Fibroblast of skin of left quadriceps (primary cell): ENCODE measurements around the gene GCNA.

Experiments used
- DNase-seq, 2 experiments: peaks; one replicate each; pipeline ENCODE4 v3.0.0-alpha.2; 2013; ENCODE audit warnings: low read depth in 2 of 2

The GCNA gene, protein sequence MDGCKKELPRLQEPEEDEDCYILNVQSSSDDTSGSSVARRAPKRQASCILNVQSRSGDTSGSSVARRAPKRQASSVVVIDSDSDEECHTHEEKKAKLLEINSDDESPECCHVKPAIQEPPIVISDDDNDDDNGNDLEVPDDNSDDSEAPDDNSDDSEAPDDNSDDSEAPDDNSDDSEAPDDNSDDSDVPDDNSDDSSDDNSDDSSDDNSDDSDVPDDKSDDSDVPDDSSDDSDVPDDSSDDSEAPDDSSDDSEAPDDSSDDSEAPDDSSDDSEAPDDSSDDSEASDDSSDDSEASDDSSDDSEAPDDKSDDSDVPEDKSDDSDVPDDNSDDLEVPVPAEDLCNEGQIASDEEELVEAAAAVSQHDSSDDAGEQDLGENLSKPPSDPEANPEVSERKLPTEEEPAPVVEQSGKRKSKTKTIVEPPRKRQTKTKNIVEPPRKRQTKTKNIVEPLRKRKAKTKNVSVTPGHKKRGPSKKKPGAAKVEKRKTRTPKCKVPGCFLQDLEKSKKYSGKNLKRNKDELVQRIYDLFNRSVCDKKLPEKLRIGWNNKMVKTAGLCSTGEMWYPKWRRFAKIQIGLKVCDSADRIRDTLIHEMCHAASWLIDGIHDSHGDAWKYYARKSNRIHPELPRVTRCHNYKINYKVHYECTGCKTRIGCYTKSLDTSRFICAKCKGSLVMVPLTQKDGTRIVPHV

DNA sequence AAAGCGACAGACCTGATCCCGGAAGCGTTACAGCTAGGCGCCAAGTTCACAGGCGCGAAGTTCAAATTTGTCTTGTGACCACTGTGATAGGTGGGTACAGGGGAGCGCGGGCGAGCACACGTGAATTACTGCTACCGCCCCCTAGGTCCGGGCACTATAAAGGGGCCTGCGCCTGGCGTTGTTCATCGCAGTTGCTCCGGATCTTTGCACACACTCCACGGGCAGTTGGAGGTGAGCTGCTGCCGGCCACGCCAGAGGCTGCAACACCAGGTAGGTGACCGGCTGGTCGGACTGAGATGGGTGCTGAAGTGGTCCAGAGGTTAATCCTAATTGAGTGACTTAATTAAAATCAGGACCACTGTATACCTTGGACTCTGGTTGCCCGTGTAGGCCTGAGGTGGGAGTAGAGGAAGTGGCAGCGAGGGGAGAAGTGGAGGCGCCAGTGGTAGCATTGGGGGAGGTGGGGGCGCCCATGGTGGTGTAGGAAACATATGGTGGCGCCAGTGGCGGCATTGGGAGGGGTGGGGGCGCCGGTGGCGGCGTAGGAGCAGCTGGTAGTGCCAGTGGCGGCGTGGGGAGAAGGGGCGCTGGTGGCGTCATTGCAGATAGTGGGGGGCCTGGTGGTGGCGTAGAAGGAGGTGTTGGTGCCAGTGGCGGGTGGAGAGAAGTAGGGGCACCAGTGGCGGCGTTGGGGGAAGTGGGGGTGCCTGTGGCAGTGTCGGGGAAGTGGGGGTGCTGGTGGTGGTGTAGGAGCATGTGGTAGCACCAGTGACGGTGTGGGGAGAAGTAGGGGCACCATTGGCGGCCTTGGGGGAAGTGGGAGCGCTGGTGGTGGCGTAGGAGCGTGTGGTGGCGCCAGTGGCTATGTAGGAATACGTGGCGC is at the start of gene GCNA:
TSS of gene GCNA (plus strand) at position 185 of the 883 bp plus-strand sequence. CDS start 2,385 bp downstream, outside the sequence.
- no peak for DNase-seq

DNA sequence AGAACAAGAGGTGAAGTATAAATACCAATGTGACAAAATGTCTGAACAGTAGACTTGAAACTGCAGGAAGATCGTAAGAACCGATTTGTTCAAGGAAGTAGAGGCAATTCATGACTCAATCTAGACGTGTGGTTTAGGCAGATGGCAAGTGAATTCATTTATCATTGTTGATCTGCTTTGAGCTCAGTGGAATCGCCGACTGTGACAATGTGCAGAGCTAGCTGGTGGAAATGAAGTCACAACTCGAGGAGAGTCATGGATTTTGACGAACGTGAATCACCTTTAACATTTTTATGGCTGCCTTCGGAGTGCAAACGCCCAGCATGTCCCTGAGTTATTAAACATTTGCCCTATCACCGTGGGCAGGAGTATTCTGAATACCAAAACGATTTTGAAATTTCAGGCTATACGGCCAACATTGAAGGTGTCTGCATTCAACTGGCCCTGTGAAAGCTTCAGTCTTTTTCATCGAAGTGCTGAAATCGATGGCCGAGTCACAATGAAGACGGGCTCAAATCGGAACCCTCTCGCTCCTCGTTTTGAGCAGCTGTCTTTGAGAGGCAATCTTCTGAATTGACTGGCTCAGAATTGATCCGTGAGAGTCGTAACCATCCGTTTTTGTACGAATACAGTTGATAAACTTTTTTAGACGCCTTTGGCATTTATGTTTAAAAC is 46.0 kb upstream of the GCNA start:
- DNase-seq = no peak

DNA sequence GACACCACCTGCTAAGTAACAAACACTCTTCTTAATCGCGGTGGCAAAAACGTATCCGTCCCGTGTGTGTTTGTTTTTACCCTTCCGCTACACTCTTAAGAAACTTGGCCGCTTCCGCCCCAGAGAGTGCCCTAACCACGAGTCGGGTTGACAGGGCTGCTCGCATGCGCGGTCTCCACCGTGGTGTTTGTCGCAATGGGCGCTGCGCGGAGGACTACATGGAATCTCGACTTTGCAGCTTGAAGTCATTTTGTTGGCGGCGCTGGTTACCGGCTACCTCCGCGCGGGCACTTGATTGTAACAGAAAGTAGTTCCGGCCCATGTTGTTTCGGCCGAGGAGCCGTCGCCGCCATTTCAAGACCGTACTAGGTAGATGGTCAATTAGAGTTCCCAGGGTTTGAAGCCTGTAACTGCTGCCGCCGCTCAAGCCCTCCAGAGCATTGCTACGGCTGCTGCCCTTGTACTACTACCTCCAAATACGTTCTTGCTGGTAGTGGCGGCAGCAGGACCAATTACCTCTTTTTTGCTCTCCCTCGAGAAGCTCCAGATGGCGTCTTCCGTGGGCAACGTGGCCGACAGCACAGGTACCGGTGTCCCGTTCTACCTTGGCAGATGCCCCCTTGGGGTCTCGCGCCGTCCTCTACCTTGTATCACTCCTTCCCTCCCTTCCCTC is 45.3 kb upstream of the GCNA start, which contains the start of gene OGT:
TSS of gene OGT (plus strand) at position 352 of the 673 bp plus-strand sequence. CDS start at position 548, 196 bp downstream.
- DNase-seq = peak; percentile 94

DNA sequence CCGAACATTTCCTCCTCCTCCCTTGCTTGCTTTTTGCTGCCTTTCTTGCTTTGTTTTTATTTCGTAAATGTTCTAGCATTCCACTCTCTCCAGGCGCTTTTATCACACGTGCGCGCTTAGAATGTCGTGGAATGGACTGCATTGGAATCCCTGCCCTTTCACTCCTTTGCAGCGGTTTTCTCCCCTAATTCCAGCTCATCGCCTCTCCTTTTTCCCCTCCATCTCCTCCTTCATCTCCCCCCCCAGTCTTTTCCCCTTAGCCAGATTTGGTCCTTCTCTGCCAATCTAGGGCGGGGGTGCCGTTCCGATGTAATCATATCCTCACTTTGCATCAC is 44.8 kb upstream of the GCNA start:
- no peak for DNase-seq

DNA sequence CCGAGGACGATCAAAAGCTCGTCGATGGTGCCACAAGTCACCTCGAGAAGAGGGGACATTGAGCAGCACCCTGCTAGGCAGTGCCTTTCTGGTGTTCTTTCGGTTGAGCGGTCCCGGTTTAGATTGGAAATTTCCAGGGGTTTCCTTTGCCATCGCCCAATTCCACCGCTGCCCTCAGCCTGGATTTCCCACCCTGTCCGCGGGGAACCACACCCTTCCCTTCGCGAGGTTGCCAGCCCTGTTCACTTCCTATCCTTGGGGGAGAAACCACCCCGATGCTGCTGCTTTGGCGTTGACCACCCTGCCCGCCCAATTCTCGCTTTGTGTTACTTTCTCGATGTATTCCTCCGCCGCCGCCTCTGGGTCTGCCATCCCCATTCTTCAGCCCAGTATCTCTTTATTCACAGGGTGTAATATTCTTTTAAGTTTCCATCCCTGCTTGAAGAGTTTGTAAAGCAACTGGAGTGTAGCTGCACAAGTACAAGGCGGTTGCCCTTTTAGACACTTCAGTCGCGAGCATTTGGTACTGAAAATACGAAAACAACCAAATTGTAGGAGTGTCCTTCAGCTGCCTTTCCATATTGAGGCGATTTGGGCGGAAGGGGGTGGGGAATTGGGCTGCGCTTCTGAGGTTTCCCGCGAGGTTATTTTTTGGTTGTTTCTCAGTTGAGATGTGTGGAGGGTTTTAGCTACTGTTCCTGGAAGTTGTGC is 44.2 kb upstream of the GCNA start:
- no peak for DNase-seq

DNA sequence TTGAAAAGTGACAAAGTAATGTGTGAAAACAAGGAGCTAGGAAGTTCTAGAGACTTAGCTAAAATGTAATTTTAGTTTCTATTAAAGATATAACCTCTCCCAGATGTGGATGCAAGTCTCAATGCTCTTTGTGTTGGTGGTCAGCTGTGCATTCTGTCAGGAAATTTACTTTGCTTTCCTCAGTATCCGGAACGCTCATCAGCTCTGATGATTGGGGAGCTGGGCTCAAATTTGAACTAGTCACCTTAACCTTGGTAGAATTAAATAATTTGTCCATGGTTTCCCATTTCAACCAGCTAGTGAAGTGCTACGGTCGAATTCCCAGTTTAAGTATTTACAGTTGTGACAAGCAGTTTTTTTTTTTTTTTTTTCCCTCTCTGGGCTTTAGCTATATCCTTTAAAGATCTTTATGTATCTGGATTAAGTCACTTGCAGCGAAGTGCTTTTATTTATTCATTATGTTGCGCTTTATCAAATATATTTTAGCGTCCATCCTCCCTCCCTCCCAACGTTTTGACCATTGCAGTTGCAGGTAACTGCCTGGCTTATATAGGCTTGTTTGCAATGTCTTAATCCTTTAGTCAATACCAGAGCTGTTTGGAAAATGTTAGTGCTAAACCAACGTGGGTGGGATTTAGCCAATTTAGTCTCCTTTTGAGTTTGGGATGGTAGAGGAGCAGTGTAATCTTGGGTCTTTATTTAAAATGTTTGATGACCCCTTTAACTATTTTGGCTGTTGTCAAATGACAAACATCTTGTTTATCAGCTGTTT is 43.3 kb upstream of the GCNA start:
- DNase-seq = no peak

DNA sequence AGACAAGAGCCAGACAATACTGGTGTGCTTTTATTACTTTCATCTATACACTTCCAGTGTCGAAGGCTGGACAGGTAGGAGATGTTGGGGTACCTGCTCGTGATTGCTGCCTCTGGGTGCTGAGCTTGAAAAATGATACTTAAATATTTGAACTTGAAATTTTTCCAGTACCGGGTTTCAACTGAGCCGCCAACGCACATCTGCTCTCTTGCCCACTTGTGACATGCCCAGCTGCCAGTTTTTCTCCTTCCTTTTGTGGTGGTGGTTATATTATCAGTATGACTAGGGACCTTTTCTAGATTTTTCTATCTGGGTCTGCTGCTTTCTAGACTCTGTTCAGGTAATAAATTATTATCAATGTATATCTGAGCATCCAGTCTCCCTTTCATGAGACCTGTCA is 42.0 kb upstream of the GCNA start:
- DNase-seq = no peak

DNA sequence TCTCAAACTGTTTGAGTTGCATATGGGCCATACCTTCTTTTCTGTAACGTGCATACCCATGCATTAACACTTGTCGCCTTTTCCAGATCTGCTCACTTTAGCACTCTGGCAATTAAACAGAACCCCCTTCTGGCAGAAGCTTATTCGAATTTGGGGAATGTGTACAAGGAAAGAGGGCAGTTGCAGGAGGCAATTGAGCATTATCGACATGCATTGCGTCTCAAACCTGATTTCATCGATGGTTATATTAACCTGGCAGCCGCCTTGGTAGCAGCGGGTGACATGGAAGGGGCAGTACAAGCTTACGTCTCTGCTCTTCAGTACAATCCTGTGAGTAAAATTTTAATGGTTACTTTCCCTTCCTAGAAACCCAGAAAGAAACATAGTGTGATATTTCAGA is 40.5 kb upstream of the GCNA start:
- DNase-seq = no peak

DNA sequence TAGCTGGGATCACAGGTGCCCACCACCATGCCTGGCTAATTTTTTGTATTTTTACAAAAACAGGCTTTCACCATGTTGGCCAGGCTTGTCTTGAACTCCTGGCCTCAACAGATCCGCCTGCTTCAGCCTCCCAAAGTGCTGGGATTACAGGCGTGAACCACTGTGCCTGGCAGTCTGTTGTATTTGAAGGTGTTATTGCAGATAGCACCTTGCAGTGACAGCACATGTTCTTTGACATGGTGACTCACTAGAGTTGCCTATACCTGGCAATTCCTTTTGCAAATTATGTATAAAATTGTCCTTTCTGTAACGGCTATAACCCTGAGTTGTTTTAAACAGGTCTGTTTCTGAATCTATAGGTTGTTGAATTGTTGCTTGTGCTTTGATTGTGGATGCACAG is 37.4 kb upstream of the GCNA start:
- no peak for DNase-seq

DNA sequence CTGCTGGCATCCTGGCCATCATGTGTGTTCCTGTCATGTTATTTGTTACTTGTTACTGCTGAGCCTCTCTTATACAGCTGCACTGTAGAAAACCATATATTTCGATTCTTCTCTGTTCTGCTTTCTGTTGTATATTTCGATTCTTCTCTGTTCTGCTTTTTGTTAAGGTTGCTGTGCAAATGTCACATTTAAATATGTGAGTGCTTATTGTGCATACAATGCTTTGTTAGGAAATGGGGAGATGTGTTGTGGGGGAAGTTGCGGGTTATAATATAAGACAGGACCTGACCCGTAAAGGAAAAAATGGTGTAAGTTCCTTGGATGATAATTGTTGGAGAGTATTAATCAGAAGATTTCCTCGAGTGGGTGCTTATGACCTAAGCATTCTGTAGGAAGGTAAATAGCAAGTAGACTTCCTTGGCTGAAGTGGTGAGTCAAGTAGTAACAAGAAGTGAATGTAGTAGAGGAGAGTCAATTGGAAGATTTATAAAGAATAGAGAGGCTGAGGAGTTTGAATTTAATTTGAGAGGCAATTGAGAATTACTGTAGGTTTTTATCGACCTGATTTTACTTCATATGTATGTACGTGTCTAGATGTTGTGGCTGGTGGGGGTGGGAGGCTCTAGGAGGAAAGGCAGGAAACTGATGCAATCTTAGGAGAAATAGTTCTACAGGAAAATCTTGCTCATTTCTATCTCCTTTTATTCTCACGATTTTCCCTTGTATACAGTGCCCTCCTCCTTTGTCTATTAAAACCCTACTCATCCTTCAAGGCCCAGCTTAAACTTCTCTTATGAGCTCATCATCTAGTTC is 36.8 kb upstream of the GCNA start:
- DNase-seq = peak; percentile 61 to 63

DNA sequence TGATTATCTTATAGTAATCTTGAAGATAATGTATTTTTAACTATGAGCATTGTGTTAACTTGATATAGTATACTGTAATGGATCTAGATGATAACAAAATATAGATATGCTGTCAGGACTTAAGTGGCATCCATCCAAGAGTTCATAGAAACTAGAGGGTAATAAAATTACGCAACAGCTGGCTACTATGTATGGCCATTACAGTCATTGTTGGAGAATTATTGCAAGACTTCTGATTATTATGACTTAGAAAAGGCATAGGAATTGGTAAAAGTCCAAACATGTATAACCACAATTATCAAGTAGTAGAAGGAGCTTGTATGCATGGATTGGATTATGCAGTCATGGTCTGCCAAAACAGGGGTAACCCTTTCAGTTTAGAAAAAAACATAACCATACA is 35.8 kb upstream of the GCNA start:
- peak; percentile 71 to 77 for DNase-seq

DNA sequence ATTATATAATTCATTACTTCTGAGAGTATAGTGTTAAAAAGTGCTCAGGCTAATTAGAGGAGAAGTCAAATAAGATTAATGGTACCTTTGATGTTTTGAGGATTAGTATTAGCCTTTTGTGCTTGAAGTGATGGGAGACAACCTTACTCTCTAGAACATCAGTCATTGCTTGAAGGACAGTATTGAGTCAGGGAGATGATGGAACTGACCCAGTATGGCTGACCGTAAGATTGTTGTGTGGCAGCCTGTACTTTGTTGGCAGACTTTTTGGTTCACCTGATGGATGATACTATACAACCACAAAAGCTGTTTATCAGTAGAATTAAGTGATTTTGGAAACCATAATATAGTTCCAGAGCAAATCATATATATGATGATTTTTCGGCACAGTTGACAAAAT is 35.4 kb upstream of the GCNA start:
- DNase-seq = no peak

DNA sequence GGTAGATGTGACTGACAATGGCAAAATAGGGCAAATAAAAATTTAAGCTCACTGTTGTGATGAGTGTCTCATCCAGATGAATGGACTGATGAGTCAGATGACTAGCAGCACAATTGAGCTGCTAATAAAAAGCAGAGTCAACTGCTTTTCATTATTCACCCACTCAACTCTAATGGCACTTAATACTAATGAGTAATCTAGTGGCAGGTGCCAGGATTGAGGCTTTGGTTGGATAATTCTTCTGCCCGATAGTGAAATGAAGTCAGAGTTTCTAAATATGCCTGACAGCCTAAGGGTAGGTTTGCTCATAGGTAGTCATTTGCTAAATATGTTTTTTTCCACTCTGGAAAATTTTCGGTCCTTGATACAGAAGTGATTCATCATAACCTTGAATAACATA is 34.9 kb upstream of the GCNA start:
- DNase-seq = peak; percentile 40 to 46

DNA sequence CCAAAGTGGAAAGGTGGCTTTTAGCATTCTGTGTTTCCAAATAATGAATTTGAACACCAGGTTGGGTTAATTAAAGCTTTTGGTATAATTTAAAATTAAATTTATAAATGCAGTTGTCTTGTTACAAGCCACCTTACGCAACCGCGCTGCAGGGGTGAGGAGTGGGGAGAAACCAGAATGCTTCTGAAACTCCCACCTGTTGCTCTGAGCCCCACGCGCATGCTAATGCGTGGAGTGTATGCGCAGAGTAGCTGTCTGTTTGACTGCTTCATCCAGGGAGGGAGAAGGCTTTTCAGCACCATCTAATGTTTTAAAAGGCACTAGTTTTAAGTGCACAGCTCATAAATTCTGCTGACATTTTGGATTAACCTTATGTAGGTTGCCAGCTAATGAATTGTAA is 32.9 kb upstream of the GCNA start:
- no peak for DNase-seq

DNA sequence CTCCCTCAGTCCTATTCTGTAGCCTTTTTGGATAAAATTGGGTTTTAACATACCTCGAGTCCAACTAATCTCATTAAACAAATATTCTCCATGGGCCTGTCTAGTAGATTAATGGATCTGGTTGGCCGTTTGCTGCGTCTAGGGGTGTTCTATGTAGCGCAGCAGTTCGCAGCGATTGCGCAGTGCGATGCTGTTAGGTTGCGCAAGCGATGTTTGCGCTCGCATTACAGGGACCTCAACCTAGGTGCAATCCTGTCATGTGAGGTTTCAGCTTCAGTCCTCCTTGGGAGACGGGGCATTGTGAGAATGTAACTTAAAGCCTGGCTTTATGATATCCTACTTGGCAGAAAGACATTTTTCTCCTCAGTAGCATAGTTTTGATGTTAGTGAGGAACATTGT is 31.4 kb upstream of the GCNA start:
- DNase-seq = no peak

DNA sequence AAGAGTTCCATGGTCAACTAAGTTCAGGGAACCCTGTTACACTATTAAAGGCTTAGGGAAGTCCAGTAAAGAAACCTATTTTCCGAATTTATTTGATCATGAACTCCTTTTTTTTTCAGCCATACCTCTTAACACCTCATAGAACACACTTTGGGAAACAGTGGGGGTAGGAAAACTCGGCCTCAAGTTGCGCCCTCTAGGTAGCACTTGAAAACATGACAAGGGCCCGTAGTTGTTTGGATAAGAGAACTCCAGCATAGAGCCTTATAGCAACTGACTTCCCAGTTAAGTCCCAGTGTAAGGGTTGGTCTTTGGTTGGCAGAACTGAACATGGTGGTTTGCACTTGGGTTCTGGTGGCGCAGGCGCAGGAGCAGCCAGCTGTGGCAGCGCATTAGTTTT is 30.9 kb upstream of the GCNA start:
- no peak for DNase-seq

DNA sequence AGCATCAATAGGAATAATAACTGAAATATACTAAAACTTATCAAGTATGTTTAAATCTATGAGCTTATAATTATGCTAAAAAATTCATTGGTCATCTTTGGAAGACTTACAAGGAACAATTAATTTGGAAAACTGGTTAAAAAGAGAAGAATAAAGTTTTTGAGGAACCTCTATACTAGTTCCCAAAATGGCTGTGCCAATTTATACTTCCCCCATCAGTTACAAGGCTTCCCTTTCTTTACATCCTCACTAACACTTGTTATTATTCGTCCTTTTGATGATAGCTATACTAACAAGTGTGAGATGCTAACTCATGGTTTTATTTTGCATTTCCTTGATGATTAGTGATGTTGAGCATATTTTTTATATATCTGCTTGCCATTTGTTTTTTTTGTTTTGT is 28.3 kb upstream of the GCNA start:
- no peak for DNase-seq

DNA sequence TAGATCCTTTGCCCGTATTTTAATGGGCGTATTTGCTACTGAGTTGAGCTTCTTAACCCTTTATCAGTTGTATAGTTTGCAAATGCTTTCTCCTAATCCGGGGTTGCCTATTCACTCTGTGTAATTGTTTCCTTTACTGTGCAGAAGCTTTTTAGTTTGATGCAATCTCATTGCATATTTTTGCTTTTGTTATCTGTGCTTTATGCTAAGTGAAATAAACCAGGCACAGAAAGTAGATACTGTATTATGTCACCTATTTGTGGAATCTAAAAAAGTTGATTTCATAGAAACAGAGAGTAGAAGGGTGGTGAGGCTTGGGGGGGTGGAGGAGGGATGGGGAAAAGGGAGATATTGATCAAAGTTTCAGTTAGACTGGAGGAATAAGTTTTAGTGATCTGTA is 27.7 kb upstream of the GCNA start:
- no peak for DNase-seq

DNA sequence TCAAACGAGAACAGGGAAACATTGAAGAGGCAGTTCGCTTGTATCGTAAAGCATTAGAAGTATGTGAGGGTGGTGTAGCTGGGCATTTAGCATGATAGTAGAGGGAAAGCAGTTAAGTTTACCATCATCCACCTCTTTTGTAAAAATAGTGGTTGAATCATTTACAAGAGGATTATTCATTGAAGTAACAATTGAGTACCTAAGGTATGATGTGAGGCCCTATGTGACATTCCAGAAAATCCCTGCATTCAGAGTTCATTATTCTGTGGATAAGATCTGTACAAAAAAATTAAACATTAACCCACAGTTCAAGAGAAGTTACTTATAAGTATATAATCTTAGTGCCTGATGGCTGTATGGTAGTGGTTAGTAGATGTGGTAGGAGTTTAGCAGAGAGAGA is 22.2 kb upstream of the GCNA start:
- no peak for DNase-seq
